Mucosa of stomach (tissue), 1 donor: ENCODE results near the gene MAPK7.

Experiments used
- H3K27me3 ChIP-seq: one replicate; pipeline ENCODE4 v1.7.0; 2013; ENCODE audit warnings: mild to moderate bottlenecking, low read length; ENCODE audit not compliant: control insufficient read depth, insufficient read depth
- H3K36me3 ChIP-seq: one replicate; pipeline ENCODE4 v1.7.0; 2013; ENCODE audit warnings: low read length; ENCODE audit not compliant: control insufficient read depth, insufficient read depth
- H3K4me1 ChIP-seq: one replicate; pipeline ENCODE4 v1.7.0; 2013; ENCODE audit warnings: mild to moderate bottlenecking, low read length; ENCODE audit not compliant: control insufficient read depth, insufficient read depth
- H3K4me3 ChIP-seq: one replicate; pipeline ENCODE4 v1.7.0; 2013; ENCODE audit warnings: low read length
- H3K9ac ChIP-seq: one replicate; pipeline ENCODE4 v1.7.0; 2013; ENCODE audit warnings: mild to moderate bottlenecking, low read length, moderate library complexity
- H3K9me3 ChIP-seq: one replicate; pipeline ENCODE4 v1.7.0; 2013; ENCODE audit warnings: mild to moderate bottlenecking, low read length, moderate library complexity; ENCODE audit not compliant: control insufficient read depth
- donor health status: Pancreatic carcinoma.

MAPK7 gene

GRCh38 chr17:19402171-19402570, 23.9 kb downstream of the MAPK7 start:
- Histone ChIP-seq H3K9ac (no peak overlapping the region), H3K27me3 (no peaks in the 10 kb centered on the region), H3K9me3 (no peaks in the 10 kb centered on the region), H3K36me3 (no peaks in the 10 kb centered on the region), H3K4me3 (no peak overlapping the region), H3K4me1 (peaks cover 26% of the 10 kb centered on the region)

DNA sequence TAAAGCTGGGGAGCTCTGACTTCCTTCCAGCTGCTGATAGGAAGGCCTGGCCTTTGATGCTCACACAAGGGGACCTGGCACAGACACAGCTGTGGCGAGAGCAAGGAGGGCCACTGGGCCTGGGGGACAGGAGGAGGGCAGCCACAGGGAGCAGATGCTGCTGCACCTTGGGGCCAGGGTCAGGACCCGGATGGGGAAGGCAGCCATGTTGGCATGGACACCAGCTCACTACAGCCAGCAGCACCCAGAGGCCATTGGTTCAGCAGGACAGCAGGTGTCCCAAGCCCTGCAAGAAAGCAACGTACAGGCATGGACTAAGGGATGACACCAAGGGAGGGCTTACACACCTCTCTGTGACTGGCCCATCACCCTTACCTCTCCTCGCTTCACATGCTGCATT, 24.7 kb downstream of the MAPK7 start:
- Histone ChIP-seq H3K9me3 (no peaks in the 10 kb centered on the region), H3K27me3 (no peaks in the 10 kb centered on the region), H3K36me3 (no peaks in the 10 kb centered on the region), H3K9ac (no peak overlapping the region), H3K4me1 (peaks cover 19% of the 10 kb centered on the region), H3K4me3 (no peak overlapping the region)

DNA sequence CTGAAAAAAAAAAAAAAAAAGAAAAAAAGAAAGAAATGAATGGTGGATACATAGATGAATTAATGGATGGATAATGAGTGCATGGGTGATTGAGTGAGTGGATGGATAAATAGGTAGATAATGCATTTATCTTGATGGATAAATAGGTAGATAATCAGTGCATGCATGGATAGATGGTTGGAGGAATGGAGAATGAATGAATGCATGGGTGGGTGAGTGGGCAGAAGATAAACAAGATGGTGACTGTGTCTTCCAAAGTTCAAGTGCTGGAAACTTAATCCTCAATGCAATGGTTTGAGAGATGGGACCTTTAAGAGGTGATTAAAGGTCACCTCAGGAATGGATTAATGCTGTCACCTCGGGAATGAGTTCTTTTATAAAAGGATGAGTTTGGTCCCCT, 26.0 kb downstream of the MAPK7 start:
- peaks cover 7% of the 10 kb centered on the region for H3K4me1 ChIP-seq
- no peak overlapping the region for H3K9ac ChIP-seq
- no peaks in the 10 kb centered on the region for H3K9me3 ChIP-seq
- H3K36me3 ChIP-seq = no peaks in the 10 kb centered on the region
- H3K4me3 ChIP-seq = no peak overlapping the region
- H3K27me3 ChIP-seq = no peaks in the 10 kb centered on the region

DNA sequence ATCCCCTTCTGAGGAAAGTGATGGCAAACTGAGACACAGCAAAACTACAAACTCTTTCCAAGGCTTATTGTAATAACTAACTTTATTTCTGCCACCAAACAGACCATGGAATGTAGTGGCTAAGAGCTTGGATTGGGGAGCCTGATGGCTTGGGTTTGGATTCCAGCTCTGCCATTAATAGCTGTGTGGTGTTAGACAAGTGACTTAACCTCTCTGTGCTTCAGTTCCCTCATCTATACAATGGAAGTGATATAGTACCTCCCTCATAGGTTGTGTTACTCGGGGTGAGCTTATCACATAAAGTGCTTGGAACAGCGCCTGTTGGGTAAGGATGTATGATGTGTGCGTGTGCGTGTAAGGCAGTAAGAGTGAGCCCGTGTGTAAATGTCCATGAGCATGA, 26.8 kb downstream of the MAPK7 start:
- Histone ChIP-seq H3K4me3 (no peak overlapping the region), H3K9ac (no peak overlapping the region), H3K9me3 (no peaks in the 10 kb centered on the region)

DNA sequence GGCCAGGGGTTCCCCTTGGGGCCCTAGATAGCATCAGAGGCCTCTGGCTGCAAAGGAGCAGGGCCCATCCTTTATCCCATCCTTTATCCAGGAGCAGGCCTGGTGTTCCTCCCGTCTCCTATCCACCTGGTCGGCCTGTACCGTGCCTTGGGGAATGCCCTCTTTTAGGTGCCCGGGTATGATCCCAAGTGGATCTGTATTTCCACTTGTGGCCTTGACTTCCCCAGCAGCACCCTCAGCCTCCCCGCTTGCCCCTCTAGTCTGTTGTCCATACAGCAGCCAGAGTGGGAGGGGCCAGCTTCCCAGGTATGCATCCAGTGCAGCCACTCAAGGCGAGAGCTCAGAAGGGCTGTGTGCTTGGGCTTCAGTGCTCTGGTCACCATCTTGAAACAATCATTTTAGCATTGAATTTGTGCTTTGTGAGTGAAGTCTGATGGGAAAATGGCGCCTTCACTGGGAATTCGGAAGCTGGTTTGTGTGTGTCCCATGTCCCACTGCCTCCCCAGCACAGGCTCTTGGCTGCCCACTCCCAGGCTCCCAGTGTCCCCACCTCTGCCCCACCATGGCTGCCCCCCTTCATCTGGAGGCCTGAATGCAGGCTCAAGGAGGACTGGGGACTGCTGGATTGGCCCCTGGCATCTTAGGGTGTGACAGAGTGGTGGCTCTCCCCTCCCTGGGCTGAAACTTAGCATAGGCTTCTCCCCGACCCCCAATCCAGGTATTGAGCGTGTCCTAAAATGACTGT, 29.5 kb downstream of the MAPK7 start:
- Histone ChIP-seq H3K9ac (no peak overlapping the region), H3K36me3 (no peaks in the 10 kb centered on the region), H3K27me3 (peaks cover 9% of the 10 kb centered on the region), H3K9me3 (no peaks in the 10 kb centered on the region), H3K4me3 (no peak overlapping the region), H3K4me1 (no peaks in the 10 kb centered on the region)

More for the DNA sequence above, 26.8 kb downstream of the MAPK7 start:
- H3K4me1 ChIP-seq = peaks cover 7% of the 10 kb centered on the region
- no peaks in the 10 kb centered on the region for H3K27me3 ChIP-seq
- no peaks in the 10 kb centered on the region for H3K36me3 ChIP-seq

DNA sequence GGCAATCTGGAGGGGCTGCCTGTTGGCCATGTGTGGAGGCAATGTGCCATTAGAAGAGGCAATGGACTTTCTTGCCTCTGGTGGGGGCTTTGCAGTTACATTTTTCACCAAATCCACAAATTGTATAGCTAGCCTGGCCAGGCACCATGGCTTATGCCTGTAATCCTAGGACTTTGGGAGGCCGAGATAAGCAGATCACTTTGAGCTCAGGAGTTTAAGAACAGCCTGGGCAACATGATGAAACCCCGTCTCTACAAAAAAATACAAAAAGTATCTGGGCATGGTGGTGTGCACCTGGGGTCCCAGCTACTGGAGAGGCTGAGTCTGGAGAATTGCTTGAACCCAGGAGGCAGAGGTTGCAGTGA, 30.0 kb downstream of the MAPK7 start:
- no peaks in the 10 kb centered on the region for H3K4me1 ChIP-seq
- H3K36me3 ChIP-seq = no peaks in the 10 kb centered on the region
- no peak overlapping the region for H3K4me3 ChIP-seq
- no peak overlapping the region for H3K9ac ChIP-seq
- no peaks in the 10 kb centered on the region for H3K9me3 ChIP-seq
- peaks cover 9% of the 10 kb centered on the region for H3K27me3 ChIP-seq

DNA sequence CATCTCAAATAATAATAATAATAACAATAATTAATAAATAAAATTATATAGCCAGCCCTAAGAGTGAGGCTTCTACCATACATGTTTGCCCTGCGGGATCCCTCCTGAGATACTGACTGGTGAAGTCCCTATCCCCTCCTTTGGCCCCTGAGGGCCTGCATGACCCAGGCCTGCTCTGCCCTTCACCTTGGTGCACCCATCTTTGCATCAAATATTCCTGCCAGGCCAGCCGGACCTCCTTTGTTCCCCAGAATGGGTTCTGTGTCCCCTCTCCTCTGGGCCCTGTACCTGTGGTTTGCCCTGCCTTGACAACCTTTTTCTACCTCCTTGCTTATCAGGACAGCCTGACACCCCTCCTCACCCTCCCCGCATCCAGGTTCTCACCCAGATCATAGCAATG, 30.8 kb downstream of the MAPK7 start:
- Histone ChIP-seq H3K27me3 (peaks cover 9% of the 10 kb centered on the region), H3K36me3 (no peaks in the 10 kb centered on the region), H3K9me3 (no peaks in the 10 kb centered on the region), H3K9ac (no peak overlapping the region), H3K4me3 (no peak overlapping the region), H3K4me1 (no peaks in the 10 kb centered on the region)

DNA sequence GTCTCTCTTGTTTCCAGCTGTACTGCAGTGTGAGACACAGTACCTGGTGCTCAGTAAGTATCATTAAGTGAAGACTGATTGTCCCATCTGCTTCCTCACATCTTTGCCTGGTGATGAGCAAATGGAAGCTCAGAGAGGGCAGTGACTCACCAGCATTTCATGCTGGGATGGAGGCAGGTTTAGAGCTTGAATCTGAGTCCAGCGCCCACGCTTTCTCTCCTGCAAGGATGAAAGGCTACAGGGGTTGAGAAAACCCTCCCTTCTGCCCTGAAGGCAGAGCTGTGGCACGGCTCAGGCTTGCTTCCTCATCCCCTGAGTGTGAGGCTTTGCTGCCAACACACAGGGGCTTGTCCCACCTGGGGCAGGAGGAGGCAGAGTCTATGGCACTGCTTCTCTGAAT, 31.2 kb downstream of the MAPK7 start:
- Histone ChIP-seq H3K36me3 (no peaks in the 10 kb centered on the region), H3K4me3 (no peak overlapping the region), H3K27me3 (peaks cover 9% of the 10 kb centered on the region), H3K9me3 (no peaks in the 10 kb centered on the region), H3K4me1 (no peaks in the 10 kb centered on the region), H3K9ac (no peak overlapping the region)

DNA sequence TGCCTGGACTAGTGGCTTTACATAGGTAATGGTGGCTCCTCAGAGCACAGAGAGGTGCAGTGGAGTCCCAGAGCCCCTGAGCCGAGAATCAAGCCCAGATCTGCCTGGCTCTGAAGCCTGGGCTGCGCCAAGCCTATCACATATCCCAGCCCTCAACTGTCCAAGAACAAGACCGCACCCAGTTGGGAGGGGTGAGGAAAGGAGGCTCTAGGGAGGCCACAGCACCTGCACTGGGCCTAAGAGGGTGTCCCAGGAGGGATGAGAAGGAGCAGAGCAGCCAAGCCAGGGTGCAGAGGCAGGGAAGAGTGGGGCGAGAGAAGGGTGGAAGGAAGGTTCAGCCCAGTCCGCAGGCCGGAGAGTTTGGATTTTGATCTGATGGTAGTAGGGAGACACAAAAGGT, 31.8 kb downstream of the MAPK7 start:
- Histone ChIP-seq H3K4me3 (no peak overlapping the region), H3K27me3 (peaks cover 9% of the 10 kb centered on the region), H3K4me1 (no peaks in the 10 kb centered on the region), H3K9ac (no peak overlapping the region), H3K9me3 (no peaks in the 10 kb centered on the region), H3K36me3 (no peaks in the 10 kb centered on the region)

DNA sequence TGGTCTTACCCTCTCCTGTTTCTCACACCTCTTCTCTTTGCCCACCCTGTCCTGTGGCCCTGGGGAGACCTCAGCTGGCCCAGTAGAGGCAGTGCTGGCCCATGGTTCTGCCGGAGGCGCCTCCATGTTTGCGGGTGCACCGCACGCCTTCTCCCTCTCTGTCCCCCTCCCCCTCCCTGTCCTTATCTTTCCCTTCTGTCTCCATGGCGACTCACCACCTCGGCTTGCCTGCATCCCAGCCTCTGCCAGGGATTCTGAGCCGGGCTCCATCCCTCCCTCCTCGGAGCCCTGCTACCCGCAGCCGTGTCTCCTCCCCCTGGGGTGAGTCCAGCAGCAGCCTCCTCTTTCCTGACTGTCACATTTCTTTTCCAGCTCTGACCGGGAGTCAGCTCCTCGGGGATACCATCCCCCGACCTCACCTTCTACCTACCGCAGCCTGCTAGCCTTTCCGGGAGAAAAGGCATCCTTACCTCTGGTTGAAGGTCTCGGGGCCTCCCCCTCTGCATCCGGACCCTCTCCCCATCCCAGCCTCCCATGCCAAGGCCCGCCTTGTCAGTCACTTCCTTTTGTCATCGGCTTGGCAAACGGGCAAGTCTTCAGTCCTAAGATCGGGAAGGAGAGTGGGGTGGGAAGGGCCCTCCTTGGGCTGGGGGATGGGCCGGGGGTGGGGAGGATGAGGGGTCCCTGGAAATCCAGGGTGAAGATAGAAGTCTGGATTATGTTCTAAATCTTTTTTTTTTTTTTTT, 32.8 kb downstream of the MAPK7 start, which contains the start of gene RNF112:
RNF112 (plus strand) TSS at position 358 of the 746 bp plus-strand sequence; CDS start at position 535, 177 bp downstream.
- Histone ChIP-seq H3K9me3 (no peaks in the 10 kb centered on the region), H3K36me3 (no peaks in the 10 kb centered on the region), H3K4me3 (no peak within 1 kb of the TSS), H3K9ac (no peak within 1 kb of the TSS), H3K27me3 (peaks cover 9% of the 10 kb centered on the region), H3K4me1 (no peaks in the 10 kb centered on the region)

GRCh38 chr17:19411631-19412030, 33.3 kb downstream of the MAPK7 start:
- Histone ChIP-seq H3K36me3 (no peaks in the 10 kb centered on the region), H3K9ac (no peak overlapping the region), H3K9me3 (no peaks in the 10 kb centered on the region), H3K27me3 (peaks cover 9% of the 10 kb centered on the region), H3K4me3 (no peak overlapping the region), H3K4me1 (no peaks in the 10 kb centered on the region)

GRCh38 chr17:19412510-19412909, 34.2 kb downstream of the MAPK7 start:
- Histone ChIP-seq H3K9ac (no peak overlapping the region), H3K4me3 (no peak overlapping the region), H3K9me3 (no peaks in the 10 kb centered on the region), H3K4me1 (peaks cover 2% of the 10 kb centered on the region), H3K36me3 (no peaks in the 10 kb centered on the region), H3K27me3 (peaks cover 9% of the 10 kb centered on the region)
